NB4 (cell line): Measurements from ENCODE around the gene PBX1.

ENCODE experiments used
- DNase-seq: peaks from one replicate; pipeline ENCODE4 v3.0.0; 2010; ENCODE audit warnings: low read depth
- H3K4me3 ChIP-seq: one replicate; pipeline ENCODE4 v1.5.1; 2011; ENCODE audit warnings: mild to moderate bottlenecking, low read depth, low read length, moderate library complexity
- MYC ChIP-seq: IDR thresholded peaks from 2 replicates; pipeline ENCODE4 v1.6.1; 2011; ENCODE audit warnings: low read depth, low read length
- POLR2A ChIP-seq: IDR thresholded peaks from 2 replicates; pipeline ENCODE4 v1.6.1; 2011; ENCODE audit warnings: mild to moderate bottlenecking; ENCODE audit not compliant: insufficient read length; ENCODE audit errors: extremely low read depth
- TF ChIP-seq, protein P1 (sequence below): IDR thresholded peaks from one replicate; pipeline ENCODE4 v1.5.1; 2012; ENCODE audit warnings: low read depth, low read length
- TF ChIP-seq, protein P2 (sequence below): IDR thresholded peaks from 2 replicates; pipeline ENCODE4 v1.6.1; 2011; ENCODE audit warnings: low read depth, low read length

Gene PBX1

DNA sequence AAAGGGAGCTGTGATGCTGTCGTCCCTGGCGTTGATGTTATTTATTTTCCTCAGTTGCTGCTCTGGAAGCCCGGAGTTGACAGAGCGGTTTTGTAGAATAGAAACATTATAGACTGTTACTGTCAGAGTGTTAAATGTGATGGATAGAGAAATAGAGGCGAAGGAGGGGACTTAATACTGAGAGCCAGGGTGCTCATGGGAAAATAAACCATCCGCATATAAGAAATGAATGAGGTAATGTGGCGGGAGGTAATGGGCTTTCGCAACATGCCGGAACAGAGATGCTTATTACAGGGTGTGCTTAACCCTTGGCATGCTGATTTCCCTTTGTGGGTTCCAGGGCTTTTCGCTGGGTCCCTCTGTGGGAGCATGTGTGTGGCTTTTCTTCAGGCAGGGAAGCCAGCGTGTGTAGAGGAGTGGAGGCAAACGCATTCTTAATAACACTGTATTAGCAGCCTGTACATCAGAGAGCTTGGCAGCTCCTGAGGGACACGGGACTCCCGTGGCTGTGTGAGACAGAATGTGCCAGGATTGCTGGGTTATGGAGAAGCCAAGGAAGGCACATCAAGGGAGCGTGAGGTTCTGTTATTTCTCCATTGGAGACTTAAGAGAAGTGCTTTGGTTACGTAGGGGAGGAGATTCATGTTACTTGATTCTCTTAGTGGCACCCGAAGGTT is 141.0 kb downstream of the PBX1 start:
- H3K4me3 ChIP-seq = no peak overlapping the region
- DNase-seq = peak; percentile 29
- no peak for TF ChIP-seq MYC
- TF ChIP-seq, protein P1, sequence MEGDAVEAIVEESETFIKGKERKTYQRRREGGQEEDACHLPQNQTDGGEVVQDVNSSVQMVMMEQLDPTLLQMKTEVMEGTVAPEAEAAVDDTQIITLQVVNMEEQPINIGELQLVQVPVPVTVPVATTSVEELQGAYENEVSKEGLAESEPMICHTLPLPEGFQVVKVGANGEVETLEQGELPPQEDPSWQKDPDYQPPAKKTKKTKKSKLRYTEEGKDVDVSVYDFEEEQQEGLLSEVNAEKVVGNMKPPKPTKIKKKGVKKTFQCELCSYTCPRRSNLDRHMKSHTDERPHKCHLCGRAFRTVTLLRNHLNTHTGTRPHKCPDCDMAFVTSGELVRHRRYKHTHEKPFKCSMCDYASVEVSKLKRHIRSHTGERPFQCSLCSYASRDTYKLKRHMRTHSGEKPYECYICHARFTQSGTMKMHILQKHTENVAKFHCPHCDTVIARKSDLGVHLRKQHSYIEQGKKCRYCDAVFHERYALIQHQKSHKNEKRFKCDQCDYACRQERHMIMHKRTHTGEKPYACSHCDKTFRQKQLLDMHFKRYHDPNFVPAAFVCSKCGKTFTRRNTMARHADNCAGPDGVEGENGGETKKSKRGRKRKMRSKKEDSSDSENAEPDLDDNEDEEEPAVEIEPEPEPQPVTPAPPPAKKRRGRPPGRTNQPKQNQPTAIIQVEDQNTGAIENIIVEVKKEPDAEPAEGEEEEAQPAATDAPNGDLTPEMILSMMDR = no peak
- no peak for TF ChIP-seq POLR2A
- TF ChIP-seq, protein P2, sequence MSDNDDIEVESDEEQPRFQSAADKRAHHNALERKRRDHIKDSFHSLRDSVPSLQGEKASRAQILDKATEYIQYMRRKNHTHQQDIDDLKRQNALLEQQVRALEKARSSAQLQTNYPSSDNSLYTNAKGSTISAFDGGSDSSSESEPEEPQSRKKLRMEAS = no peak

DNA sequence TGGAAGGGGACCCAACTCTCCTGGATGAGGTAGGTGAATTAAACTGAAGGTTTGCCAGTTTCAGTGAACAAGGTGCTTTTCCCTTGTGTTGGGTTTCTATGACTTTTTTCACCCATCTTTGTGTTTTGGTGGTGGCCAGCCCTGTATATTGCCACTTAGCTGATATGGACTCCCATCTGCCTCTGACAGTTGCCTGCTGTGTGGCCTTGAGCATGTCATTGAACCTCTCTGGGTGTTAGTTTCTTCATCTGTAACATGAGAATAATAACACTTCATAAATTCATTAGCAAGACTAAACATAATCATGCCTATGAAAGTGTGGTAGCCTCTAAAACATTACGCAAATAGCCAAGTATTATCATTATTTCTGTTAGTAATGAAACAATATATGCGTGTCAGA is 141.7 kb downstream of the PBX1 start:
- TF ChIP-seq MYC (no peak), POLR2A (no peak)
- TF ChIP-seq, protein P2 = no peak
- TF ChIP-seq, protein P1 = no peak
- no peak overlapping the region for H3K4me3 ChIP-seq
- DNase-seq = no peak

DNA sequence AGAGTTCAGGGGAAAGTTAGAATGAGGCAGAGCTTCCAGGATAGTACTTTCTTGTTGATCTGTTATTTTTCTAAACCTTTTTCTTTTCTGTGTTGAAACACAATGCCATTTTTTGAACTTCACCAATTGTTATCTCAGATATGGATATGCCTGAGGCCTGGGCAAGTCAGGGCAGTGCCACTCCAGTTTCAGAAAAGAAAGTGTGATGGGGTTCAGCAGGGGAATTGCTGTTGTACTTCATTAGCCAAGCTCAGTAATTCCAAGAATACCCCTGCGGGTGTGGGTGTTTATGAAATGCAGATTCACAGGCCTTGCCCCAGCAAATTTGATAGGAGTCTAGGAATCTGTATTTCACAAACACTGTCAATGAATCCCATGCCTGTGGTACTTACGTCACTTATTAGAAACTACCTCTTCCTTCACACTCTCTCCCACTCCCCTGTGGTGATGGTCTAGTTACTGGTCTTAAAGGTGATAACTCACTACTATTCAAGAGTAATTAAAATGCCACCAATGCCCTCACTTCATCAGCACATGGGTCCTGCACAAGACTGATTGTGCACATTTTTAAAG is 142.3 kb downstream of the PBX1 start:
- DNase-seq = no peak

DNA sequence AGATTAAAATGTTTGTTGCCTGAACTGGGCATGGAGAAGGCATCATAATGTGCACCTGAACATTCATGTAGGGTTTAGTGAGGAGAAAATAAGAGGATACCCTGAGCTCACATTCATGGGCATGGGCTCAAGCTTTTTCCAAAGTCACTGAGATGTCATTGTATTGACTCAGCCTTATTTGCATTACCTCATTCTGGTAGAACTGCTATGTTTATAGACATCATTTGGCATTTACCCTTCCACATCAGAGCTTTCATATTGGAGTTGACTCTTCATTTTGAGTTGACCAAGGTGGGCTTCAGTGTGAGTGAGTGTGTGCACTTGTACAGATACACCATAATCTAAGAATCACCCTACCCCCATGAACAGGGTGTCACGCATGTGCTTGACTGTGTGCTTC is 143.2 kb downstream of the PBX1 start:
- H3K4me3 ChIP-seq = no peak overlapping the region
- DNase-seq = no peak
- TF ChIP-seq, protein P1 = no peak
- TF ChIP-seq POLR2A = no peak
- TF ChIP-seq MYC = no peak
- TF ChIP-seq, protein P2 = no peak

More for the DNA sequence above, 142.3 kb downstream of the PBX1 start:
- no peak for TF ChIP-seq MYC
- TF ChIP-seq POLR2A = no peak
- TF ChIP-seq, protein P2 = no peak
- TF ChIP-seq, protein P1 = no peak
- H3K4me3 ChIP-seq = no peak overlapping the region

DNA sequence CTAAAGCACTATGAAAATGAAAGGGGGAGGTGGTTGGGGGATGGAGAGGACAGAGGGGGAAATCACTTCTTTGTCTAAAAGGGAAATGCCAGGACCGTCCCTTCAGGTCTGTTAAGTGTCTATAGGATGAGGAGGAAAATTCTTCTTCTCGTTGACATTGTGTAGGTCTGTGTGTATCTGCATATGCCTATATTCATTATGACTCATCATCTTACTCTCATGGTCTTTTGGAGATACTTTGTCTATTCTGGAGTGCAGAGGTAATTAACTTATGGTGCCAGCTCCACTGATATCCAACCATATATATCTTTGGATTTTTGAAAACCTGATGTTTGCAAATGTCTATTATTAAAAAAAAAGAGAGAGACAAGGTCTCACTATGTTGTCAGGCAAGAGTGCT is 143.7 kb downstream of the PBX1 start:
- no peak for DNase-seq
- TF ChIP-seq, protein P1 = no peak
- TF ChIP-seq MYC = no peak
- TF ChIP-seq, protein P2 = no peak
- TF ChIP-seq POLR2A = no peak
- H3K4me3 ChIP-seq = no peak overlapping the region

DNA sequence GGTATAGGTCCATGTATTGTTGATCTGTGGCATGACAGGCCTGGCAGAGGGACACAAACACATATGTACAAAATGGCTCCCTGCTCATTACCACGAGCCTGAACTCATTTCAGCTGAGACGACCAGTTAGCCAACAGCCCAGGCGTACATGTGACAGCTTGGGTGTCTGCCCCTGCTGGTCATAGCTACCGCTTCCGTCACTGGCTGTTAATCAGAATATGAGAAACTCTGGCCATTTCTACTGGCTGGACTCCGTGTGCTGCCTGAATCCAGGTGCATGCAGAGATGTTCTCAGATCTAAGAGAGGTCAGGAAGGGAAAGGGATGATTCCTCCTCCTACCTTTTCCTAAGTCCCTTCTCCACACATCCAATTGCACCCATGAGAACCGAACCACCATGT is 144.5 kb downstream of the PBX1 start:
- no peak overlapping the region for H3K4me3 ChIP-seq
- TF ChIP-seq MYC (no peak), POLR2A (no peak)
- TF ChIP-seq, protein P2 = no peak
- TF ChIP-seq, protein P1 = no peak
- DNase-seq = no peak
